Epidermal melanocyte (primary cell): ENCODE results near the gene CUZD1.

Source experiments
- DNase-seq: peaks from one replicate; pipeline ENCODE4 v3.0.0; 2011; ENCODE audit warnings: low spot score; ENCODE audit not compliant: insufficient read length

The CUZD1 gene

GRCh38 chr10:122856902-122857301 is 11.2 kb upstream of the CUZD1 start:
- DNase-seq, result no peak

GRCh38 chr10:122855745-122856144 is 10.1 kb upstream of the CUZD1 start:
- no peak for DNase-seq

GRCh38 chr10:122854648-122855047 is 9.0 kb upstream of the CUZD1 start:
- DNase-seq, result no peak

GRCh38 chr10:122853665-122854313 is 8.1 kb upstream of the CUZD1 start:
- no peak for DNase-seq

- no peak for DNase-seq
Observed at GRCh38 chr10:122852261-122852660, 6.6 kb upstream of the CUZD1 start.

GRCh38 chr10:122850705-122851640 is 5.3 kb upstream of the CUZD1 start:
- DNase-seq, result no peak

GRCh38 chr10:122849900-122850605 is 4.4 kb upstream of the CUZD1 start:
- DNase-seq, result no peak

- no peak for DNase-seq
Observed at GRCh38 chr10:122849090-122849489, 3.4 kb upstream of the CUZD1 start.

- no peak for DNase-seq
Observed at GRCh38 chr10:122847782-122848604, 2.3 kb upstream of the CUZD1 start.

- DNase-seq, result no peak
Observed at GRCh38 chr10:122844146-122844545, 1.5 kb downstream of the CUZD1 start.

- DNase-seq, result no peak
Observed at GRCh38 chr10:122841569-122841968, 4.1 kb downstream of the CUZD1 start.

GRCh38 chr10:122839505-122839904 is 6.2 kb downstream of the CUZD1 start:
- DNase-seq, result no peak

- no peak for DNase-seq
Observed at GRCh38 chr10:122838880-122839279, 6.8 kb downstream of the CUZD1 start.

- no peak for DNase-seq
Observed at GRCh38 chr10:122835908-122836307, 9.7 kb downstream of the CUZD1 start.

GRCh38 chr10:122830965-122831353 is 14.7 kb downstream of the CUZD1 start:
- DNase-seq, result no peak

GRCh38 chr10:122830273-122830964 is 15.2 kb downstream of the CUZD1 start:
- no peak for DNase-seq

GRCh38 chr10:122829454-122829853 is 16.2 kb downstream of the CUZD1 start:
- DNase-seq, result no peak

GRCh38 chr10:122828716-122829255 is 16.9 kb downstream of the CUZD1 start:
- no peak for DNase-seq

GRCh38 chr10:122827302-122827701 is 18.4 kb downstream of the CUZD1 start:
- DNase-seq, result no peak

- no peak for DNase-seq
Observed at GRCh38 chr10:122822973-122823690, 22.5 kb downstream of the CUZD1 start.
